ENCODE results near the gene RGL4.

GRCh38 chr22:23683545-23683944 lies 7.3 kb upstream of the RGL4 start:
- TF ChIP-seq, protein P1, sequence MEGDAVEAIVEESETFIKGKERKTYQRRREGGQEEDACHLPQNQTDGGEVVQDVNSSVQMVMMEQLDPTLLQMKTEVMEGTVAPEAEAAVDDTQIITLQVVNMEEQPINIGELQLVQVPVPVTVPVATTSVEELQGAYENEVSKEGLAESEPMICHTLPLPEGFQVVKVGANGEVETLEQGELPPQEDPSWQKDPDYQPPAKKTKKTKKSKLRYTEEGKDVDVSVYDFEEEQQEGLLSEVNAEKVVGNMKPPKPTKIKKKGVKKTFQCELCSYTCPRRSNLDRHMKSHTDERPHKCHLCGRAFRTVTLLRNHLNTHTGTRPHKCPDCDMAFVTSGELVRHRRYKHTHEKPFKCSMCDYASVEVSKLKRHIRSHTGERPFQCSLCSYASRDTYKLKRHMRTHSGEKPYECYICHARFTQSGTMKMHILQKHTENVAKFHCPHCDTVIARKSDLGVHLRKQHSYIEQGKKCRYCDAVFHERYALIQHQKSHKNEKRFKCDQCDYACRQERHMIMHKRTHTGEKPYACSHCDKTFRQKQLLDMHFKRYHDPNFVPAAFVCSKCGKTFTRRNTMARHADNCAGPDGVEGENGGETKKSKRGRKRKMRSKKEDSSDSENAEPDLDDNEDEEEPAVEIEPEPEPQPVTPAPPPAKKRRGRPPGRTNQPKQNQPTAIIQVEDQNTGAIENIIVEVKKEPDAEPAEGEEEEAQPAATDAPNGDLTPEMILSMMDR (IDR thresholded peaks at IDR 0.05): no peak
- TF ChIP-seq POLR2AphosphoS5 (IDR thresholded peaks at IDR 0.05) (no peak), EP300 (IDR thresholded peaks at IDR 0.05) (no peak), POLR2A (IDR thresholded peaks at IDR 0.05) (no peak)

Data from stomach (tissue), 4 donors.